GM19328 (cell line): ENCODE data around the gene FHDC1.

Experiments
- ATAC-seq: cut with Tn5 transposase; IDR thresholded peaks from one replicate; pipeline ENCODE4 v1.9.1; 2021; ENCODE audit warnings: mild to moderate bottlenecking, moderate library complexity; ENCODE audit not compliant: unreplicated experiment

Gene FHDC1

DNA sequence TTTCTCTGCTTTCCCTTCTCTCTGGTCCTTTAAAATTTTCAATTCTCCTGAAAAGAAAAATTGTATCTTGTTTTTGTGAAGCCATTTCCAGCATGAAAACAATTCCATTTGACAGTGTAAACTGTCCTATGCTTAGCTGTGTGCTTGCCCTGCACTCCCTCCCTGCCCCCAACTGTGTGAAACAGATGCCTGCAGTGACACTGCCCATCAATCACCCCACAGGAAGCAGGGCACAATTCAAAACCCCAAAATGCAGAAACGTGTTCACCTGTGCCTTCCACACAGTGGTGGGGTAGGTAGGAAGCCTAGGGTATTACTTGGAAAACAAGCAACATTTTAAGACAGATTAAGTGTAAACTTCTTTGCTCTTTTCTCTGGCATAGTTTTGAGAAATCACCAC, 6.2 kb upstream of the FHDC1 start:
- ATAC-seq: no peak

DNA sequence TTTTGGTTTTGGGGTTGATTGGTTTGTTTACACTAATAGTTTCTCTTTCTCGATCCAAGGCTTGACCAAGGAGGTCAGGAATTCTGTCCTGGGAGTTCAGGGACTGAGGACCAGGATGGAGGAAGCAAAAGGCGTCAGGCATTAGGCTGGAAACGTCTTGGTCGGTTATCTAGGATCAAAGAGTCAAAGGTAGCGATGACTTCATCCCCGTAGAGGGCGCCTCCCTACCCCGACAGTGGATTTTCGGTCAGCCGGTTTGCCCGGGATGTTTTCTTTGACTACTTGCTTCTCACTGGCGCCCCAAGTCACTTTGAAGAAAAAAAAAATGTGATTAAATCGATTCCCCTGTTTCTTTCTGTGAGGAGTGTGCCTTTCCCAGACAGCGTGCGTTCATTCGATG, 980 bp upstream of the FHDC1 start:
- ATAC-seq: no peak

DNA sequence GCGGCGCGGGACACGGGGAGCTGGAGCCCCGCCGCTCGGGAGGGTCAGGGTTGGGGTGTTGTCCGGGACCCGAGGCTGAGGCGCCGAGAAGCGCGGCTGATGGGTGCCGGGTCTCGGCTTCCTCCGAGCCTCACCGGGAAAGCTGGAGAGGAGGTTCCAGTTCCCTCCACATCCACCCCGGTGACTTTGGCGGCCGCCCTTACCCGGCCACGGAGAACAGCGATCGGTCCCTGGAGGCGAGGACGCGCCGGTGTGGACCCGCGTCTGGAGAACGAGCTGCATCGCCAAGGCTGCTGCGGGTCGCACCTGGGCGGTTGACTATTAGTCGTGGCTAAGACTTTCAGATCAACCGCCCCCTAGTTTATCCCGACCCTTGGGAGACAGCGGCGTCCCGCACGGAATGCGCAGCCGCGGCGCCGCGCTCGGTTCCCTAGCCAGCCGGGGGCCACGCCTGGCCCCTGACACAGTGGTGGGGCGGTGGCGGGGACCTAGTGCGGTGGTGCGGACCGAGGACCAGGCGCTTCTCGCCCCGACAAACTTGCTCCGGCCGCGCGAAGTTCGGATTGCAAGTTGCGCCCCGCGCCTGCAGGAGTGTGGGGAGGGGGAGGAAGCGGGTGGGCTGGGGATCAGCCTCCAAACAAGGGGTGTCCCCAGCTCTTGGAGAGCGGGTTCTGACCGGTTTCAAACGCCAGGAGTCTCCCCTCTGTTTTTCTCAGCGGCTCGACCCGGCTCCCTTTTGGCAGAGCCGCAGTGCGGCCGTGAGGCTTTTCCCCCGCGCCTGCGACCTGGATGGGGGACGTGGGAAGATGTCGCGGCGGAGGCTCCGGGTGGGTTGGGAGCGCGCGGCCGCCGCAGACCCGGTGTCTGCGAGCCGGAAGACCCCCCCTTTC, 568 bp downstream of the FHDC1 start:
- ATAC-seq: no peak

DNA sequence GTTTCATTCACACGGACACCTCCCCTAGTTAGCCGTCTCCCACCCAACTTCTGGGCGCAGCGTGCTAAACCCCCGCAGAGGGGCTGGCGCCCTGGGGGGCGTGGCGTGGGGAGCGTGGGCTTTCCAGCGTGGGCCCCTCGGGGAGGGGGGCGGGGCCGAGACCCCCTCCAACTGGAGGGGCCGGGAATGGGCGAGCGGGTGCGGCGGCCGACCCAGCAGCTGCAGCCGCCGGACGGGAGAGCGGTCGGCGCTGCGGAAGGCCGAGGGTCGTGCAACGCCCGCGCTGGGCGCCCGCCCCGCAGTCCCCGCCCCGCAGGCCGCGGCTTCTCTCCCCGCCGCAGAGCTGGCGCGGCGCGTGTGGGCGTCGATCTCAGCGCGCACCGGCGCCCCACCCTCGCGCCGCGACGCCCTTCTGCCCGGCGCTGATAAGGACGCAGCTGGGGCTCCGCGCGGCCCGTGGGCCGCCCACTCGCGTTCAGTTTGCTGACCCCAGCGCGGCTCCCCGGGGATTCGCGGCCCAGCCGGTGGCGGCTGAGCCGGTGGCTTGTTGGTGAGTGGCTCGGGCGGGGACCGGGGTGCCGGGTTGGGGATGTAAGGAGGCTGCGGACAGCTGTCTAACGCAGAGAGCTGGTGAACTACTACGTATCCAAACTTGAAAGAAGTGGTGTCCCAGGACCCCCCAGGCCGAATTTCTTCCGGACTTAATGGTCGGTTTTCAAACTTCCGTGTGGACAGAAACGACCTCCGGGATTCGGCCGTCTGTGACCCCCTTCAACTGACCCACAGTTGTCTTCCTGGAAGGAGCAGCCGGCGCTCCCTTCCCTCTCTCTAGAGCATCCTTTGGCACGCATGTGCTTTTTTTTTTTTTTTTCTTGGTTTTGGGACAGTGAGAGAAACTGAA, 1.5 kb downstream of the FHDC1 start:
- ATAC-seq: no peak

DNA sequence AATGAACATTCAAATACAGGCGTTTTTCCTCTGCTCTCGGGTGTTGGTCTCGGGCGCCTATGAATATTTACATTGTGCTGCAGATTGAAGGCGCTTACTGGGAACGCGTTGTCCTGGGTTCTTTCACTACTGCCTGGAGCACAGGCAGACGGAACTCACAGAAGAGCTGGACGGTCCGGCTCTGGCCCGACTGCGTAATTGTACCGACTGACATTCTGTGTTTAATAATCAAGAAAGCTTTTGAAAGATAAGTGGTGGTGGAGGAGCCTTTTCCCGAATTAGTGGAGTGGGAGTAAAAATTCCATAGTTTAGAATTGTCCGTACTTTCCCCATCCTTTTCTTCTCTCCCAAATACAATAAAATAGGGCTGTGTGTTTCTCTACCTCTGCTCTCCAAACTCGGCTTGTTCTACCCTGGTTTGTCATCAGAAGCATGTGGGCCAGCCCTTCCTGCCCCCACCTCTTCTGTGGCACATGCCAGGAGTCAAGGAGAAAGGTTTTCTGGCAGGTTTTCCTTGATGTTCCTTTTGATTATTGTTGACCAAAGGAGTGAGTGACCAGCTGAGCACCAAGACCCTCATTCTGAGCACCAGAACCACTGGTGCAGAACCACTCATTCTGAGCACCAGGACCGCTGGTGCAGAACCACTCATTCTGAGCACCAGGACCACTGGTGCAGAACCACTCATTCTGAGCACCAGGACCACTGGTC, 2.3 kb downstream of the FHDC1 start:
- ATAC-seq: no peak

DNA sequence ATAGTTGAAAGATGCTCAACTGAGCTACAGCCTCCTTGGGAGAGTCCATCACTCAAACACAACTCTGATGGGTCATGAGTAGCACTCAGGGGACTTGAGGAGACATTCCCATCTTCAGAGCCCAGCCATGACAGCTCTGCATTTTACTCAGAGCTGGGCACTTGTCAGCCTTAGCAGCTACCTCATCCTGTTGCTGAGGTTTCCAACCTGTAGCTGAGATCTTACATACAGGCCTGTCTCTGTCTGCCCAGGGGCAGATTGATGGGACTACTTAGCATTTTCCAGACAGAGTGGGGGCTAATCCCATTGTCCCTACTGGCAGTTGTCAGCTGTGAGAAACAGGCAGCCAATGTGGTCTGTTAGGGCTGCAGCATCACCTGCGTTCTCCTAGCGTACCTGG, 3.5 kb downstream of the FHDC1 start:
- ATAC-seq: no peak

DNA sequence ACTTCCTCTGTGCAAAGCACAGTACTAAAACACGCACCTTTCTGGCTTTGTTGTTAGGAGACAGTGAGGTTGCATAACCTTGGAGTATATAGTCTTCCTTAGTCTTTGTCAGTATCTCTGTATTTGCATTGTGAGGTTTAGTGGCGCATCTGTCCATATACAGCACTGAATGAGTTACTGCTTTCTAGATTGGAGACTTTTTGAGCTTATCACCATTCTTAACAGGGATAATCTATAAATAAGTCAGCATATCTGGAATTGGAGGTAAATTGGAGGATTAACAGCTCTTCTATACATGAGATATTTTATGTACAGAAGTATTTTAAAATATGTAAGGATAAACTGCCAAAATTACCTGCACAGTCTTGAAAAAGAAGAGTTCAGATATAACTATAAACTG, 4.3 kb downstream of the FHDC1 start:
- ATAC-seq: no peak

DNA sequence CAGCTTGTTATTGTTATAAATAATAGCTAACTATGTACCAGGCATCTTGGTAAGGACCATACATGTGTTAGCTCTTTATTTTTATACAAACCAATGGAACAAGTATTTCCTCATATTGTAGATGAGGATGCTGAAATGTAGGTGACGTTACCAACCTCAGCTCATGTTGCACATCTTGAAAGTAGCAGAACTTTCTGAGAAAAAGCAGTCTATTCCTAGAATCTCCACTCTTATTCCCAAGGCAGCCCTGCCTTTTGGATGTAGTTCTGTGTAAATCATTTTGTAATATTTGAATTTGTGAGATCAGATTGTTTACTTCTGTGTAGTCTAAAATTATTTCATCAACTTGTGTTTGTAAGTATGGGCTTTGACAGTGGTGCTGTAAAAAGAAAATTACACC, 5.3 kb downstream of the FHDC1 start:
- ATAC-seq: no peak

DNA sequence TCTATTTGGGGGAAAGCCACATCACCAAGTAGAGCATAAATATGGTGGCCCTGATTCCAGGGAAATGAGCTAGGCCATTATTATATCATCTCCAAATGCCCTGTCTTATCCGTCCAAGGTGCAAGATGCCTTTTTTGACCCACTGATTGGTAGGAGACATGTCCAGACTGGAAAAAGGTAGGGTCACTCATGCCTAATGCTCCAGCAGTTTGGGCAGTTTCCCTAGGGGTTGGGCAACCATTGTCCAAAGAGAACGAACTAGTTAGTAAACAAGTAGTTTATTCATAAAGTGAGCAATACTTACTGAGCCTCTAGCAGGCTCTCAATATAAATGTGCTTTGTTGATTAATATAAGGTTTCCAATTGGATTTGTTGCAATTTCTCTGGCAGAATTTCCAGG, 6.2 kb downstream of the FHDC1 start:
- ATAC-seq: no peak

DNA sequence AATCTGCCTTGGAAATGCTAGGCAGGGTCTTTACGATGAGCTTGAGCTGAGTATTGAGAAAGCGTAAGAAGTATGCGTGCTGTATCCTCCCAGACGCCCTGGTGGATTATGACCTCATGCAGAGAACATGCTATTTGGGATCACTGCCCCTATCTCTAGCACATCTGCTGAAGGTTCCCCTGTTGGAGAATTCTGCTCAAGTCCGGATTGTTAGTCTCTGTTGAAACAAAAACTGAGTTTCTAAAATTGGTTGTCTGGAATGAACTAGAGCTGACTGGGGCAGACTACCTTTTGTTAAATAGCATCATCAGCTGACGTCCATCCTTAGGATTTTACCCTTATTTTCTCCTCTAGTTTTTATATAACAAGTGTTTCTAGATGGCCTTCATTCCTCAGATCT, 7.5 kb downstream of the FHDC1 start:
- no peak for ATAC-seq

DNA sequence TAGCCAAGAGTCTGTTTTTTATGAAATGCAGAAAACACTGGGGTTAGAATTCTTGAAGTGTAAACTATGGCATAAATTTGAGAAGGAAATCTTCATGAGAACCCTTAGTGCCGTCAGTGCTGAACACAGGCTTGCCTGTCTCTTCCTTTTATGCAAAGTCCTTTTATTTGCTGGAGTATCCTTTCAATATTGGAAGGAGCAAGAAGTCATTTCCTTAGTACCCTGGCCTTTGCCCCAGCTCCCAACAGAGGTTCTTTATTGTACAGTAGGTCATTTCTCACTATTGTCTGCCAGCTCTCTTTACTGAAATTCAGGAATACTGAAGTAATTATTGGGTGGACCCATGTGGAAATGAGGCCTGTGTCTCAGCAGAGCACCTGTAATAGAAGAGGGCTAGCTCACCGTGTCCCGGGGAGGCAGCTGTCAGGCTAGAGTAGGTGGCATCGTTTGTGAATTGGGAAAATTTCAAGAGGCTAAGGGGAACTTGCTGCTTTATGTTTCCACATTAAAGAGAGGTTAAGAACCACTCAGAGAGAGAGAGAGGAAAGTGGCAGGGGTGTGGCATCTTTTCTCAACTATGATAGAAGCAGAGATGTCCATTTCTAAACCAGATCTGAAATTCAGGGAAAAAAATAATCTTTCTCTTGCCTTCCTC, 8.7 kb downstream of the FHDC1 start:
- no peak for ATAC-seq

DNA sequence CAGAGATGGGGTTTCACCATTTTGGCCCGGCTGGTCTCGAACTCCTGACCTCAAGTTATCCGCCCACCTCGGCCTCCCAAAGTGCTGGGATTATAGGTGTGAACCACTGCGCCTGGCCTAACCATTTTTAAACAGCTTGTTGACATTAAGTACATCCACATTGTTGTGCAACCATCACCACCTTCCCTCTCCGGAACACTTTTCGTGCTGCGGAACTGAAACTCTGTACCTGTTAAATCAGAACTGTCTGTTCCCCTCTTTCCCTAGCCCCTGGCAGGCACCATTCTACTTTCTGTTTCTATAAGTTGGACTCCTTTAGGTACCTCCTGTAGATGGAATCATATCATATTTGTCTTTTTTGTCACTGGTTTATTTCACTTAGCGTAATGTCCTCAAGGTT, 9.5 kb downstream of the FHDC1 start:
- ATAC-seq: no peak

DNA sequence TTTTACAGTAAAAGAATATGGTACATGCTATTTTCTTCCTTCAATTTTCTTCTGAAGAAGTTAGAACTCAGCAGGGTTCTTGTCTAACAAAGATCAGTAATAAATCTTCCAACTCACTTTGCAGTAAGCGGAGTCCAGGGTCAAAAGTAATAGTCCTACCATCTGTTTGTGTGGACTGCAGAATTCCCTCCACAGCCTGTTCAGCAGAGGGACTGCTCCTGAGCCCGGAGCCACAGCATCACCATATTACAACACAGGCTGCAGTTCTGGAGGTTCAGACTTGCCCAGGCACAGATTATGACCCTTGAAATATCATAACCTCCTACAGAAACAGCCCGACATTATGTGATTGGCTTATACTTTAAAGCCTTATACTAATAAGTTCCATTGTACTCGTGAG, 10.3 kb downstream of the FHDC1 start:
- ATAC-seq: no peak

DNA sequence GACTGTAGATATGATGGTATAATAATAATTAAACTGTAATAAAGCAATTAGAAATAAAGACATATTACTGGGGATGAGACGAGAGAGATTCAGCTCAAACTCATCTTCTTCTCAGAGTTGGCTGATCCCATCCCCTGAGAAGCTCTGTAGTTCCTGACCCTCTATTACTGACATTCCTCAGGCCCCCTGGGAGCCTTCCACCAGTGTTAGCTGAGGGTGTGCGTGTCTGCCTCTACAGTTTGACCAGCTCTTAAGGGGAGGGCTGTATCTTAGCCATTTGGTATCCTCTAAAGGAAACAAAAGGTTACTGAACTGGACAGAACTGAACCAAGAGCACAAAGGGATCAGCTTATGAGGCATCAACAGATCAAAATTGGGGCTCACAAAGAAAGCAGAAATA, 11.2 kb downstream of the FHDC1 start:
- ATAC-seq: no peak

DNA sequence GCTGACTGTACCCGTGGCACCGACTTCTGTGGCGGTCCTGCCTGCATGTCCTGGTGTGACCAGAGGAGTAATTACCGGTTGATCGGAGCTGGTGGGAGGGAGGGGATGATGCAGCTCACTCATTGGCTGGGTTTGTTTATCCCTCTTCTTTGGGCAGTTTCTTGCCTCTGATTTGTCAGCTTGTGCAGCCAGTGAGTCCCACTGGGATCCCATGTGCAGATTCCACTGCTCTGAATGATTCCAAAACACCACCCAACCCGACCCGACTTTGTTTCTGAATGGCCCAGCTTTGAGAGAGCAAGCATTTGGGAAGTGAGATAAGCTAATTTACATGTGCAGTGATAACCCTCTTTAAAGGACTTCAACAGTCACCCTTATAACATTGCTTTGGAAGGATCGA, 13.8 kb downstream of the FHDC1 start:
- ATAC-seq: no peak

DNA sequence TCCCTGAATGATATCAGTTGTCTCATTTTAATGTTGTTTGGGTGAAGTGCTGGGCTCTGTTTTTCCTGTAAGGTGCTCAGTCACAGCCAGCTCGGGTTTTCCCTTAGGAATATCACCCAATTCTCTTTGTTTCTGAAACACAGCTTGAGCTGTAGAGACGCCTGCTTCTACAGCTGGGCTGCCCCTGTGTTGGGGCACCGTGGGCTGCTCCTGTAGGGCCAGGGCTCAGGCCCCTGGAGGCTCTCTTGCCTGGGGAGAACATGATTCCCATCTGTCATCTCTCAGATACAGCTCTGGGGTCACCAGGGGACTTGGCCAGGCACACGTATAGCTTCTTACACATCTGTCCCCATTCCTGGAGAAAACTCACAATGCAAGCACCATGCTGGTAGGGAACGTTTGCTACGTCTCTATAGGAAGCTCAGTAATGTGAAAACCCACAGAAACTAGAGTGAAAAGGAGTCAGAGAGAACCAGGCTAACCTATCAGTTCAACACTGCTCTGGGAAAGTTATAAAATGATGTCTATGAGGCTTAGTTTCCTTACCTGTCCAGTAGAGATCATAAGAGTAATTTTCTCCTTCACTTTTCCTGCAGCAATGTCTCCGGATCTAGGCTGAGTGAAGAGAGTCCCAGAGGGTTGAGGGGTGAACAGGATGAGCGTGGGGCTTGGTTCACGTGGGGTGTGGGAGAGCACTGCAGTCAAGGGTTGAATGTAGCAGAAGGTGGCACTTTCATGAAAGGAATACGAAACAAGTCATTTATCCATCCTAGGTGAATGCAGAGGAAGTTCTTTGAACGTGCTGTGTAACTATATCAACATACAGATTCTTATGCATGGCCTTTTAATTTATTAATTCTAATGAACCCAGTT, 14.5 kb downstream of the FHDC1 start:
- no peak for ATAC-seq

DNA sequence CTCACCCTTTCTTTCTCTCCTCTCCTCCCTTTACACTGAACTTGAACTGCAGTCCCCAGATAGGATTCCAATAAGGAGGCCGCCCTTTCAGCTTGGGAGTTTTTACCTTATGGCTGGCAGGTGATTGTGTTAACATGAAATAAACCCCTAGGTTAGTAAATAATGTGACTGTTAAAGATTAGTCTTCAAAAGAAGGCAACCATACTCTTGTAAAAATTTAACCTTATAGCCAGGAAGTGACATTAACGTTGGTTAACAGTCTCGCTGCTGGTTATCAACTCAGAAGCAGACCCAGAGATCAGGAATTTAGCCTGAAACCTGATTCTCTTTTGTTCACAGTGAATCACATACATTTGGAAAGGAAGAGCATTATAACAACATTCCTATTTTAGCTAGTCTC, 15.2 kb downstream of the FHDC1 start:
- ATAC-seq: no peak

DNA sequence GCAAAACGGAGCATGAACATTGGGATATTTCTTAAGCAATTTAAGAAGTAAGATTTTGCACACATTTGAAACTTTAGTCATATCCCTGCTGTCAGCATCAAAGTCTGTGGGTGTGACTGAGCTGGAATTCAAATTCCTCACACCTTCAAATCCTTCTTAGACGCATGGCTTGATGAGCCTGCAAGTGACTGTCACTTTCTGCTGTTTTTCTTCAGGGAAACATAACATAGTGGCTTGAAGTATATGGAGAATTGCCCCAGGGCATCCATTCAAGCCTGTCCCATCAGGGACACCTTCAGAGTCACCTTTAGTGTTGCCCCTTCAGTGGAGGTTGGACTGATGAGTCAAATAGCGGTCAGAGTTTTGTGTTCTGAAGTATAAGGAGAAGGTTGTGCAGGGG, 17.4 kb downstream of the FHDC1 start:
- no peak for ATAC-seq

DNA sequence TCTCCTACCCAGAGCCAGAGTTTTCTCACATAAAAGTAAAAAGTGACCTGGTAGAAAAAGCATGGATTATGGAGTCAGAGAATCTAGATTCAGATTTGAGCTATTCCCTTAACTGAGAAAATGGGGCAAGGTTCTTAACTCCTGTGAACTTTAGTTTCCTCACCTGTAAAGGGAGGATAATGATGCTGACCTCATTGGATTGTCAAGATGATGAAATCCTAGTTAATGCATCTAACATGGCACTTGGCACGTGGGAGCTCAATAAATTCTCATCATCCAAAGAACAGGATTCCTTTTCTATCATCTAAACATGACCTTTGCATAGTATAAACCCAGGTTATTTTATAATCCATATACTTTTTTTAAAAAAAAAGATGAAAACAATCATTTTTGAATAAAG, 18.6 kb downstream of the FHDC1 start:
- ATAC-seq: no peak

DNA sequence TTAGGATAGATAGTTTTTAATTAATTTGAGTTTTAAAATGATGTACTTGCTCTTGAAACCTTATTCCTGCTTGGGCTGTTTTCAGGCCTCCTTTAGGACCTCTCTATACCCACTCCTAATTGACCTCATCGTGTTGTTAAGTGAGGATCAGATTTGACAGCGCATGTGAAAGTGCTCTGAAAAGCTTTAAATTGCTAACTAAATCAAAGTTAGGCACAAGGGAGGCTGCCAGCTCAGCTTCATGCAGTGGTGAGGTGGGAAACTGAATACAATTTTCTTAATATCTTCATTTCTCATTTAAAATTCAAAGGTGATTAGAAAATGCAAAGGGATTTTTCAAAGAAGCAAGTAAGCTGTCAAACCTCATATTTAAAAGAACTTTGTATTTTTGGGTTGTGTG, 20.0 kb downstream of the FHDC1 start:
- no peak for ATAC-seq
